HepG2 (cell line): ENCODE results near the gene PPP2R5C. TPM values are rescaled to one million over a fixed set of nuclear protein-coding genes. Genes with fewer than 3 reads are reported as not detected.

Experiments
- ATAC-seq: fragments of 200-7000 bp; cut with Tn5 transposase; 3 replicates; pipeline ENCODE4 v1.9.1; 2020; ENCODE audit warnings: mild to moderate bottlenecking, moderate library complexity
- BruUV-seq: library from RNA; stranded (reverse); fragments of 400-500 nt; replicated peaks from 2 replicates; lab custom pipeline; 2021; lab: Mats Ljungman, UMichigan
- CTCF ChIA-PET: fragments of 300-600 bp; formaldehyde crosslinking; extraction: SDS; loops from one replicate; lab custom pipeline; 2021; ENCODE audit warnings: low total read pairs, inconsistent platforms, low intra/inter-chr PET ratio; lab: Yijun Ruan, JAX
- POLR2A ChIA-PET: fragments of 350-600 bp; sonication (Branson Sonifier 250); formaldehyde crosslinking; loops from one replicate; lab custom pipeline; 2020; ENCODE audit warnings: antibody characterized with exemption, inconsistent platforms; lab: Yijun Ruan, JAX
- DNase-seq: peaks from one replicate; pipeline ENCODE4 v3.0.0-alpha.2; 2015; ENCODE audit warnings: low spot score
- FAIRE-seq: peaks from 3 replicates; lab custom pipeline; 2011; peaks lifted over from hg19 to GRCh38; lab: Jason Lieb, UNC
- H2AFZ ChIP-seq: one replicate; pipeline ENCODE4 v1.6.1; 2011; ENCODE audit warnings: low read length, inconsistent platforms
- H3K27ac ChIP-seq: fragments of 300-600 bp; 3 replicates; pipeline ENCODE4 v1.8.0; 2011; ENCODE audit warnings: mixed run types, mild to moderate bottlenecking, mixed read lengths, low read length, inconsistent platforms; ENCODE audit not compliant: insufficient read depth; ENCODE audit errors: extremely low read length
- H3K27me3 ChIP-seq, 2 experiments: fragments of 200-600 bp in 1 of 2; 2 replicates in 1 of 2; 3 replicates in 1 of 2; pipeline versions ENCODE4 v1.6.0 to v1.8.0; 2011; ENCODE audit warnings: low read length in 2 of 2, mild to moderate bottlenecking in 2 of 2, moderate library complexity in 2 of 2, inconsistent platforms in 1 of 2; ENCODE audit not compliant: insufficient read depth in 2 of 2, control insufficient read depth in 1 of 2
- H3K36me3 ChIP-seq, 2 experiments: fragments of 200-600 bp in 1 of 2; replicated peaks in 1 of 2; 2 replicates in 1 of 2; 3 replicates in 1 of 2; pipeline versions ENCODE4 v1.5.1 to v1.8.0; 2011; ENCODE audit warnings: low read length in 2 of 2, inconsistent platforms in 1 of 2; ENCODE audit not compliant: insufficient read depth in 2 of 2, control insufficient read depth in 1 of 2
- H3K4me1 ChIP-seq: 2 replicates; pipeline ENCODE4 v1.5.1; 2012; ENCODE audit warnings: low read length, inconsistent platforms; ENCODE audit not compliant: insufficient read depth
- H3K4me2 ChIP-seq: 2 replicates; pipeline ENCODE4 v1.6.0; 2011; ENCODE audit warnings: low read depth, low read length, inconsistent platforms
- H3K4me3 ChIP-seq, 3 experiments: fragments of 200-600 bp in 1 of 3; sonication (generic), shearing (Covaris generic) in 1 of 3; replicated peaks in 1 of 3; 2 replicates each; pipeline ENCODE4 v1.5.1; 2011 to 2016; ENCODE audit warnings: low read length in 3 of 3, inconsistent platforms in 2 of 3, low read depth in 2 of 3, mild to moderate bottlenecking in 2 of 3, control low read depth in 1 of 3, mixed read lengths in 1 of 3; ENCODE audit not compliant: insufficient read depth in 1 of 3
- H3K79me2 ChIP-seq: one replicate; pipeline ENCODE4 v1.6.1; 2011; ENCODE audit warnings: low read length, inconsistent platforms; ENCODE audit not compliant: insufficient read depth
- H3K9ac ChIP-seq: 2 replicates; pipeline ENCODE4 v1.6.0; 2011; ENCODE audit warnings: mild to moderate bottlenecking, low read depth, low read length, inconsistent platforms; ENCODE audit not compliant: insufficient read depth
- H3K9me3 ChIP-seq: 2 replicates; pipeline ENCODE4 v1.5.1; 2012; ENCODE audit warnings: mild to moderate bottlenecking, low read length
- H4K20me1 ChIP-seq: 2 replicates; pipeline ENCODE4 v1.6.0; 2011; ENCODE audit warnings: inconsistent platforms, mild to moderate bottlenecking, low read length, moderate library complexity; ENCODE audit not compliant: insufficient read depth
- CSRNP1 ChIP-seq: sonication (generic); formaldehyde crosslinking; IDR thresholded peaks from 2 replicates; pipeline ENCODE4 v1.8.1; 2023; ENCODE audit warnings: mild to moderate bottlenecking, missing genetic modification reagents
- DNMT3B ChIP-seq: conservative IDR thresholded peaks from 2 replicates; pipeline ENCODE4 v1.6.1; 2016; ENCODE audit warnings: missing biosample characterization, control low read depth
- KAT2B ChIP-seq: fragments of 150-350 bp; IDR thresholded peaks from 2 replicates; pipeline ENCODE4 v1.6.1; 2014; ENCODE audit warnings: low read depth, low read length, borderline replicate concordance
- KLF16 ChIP-seq, 2 experiments: sonication (generic) in 1 of 2; formaldehyde crosslinking in 1 of 2; IDR thresholded peaks; 2 replicates each; pipeline versions ENCODE4 v1.6.1 to v1.8.0; 2016 to 2023; ENCODE audit warnings: missing genetic modification reagents in 2 of 2, missing compliant biosample characterization in 1 of 2
- MBD4 ChIP-seq: IDR thresholded peaks from 2 replicates; pipeline ENCODE4 v1.6.1; 2012; ENCODE audit warnings: low read length, inconsistent platforms, borderline replicate concordance
- POLR2AphosphoS2 ChIP-seq: IDR thresholded peaks from 2 replicates; pipeline ENCODE4 v1.6.1; 2011; ENCODE audit warnings: low read depth, low read length, improper control_type of control experiment
- RFX5 ChIP-seq: IDR thresholded peaks from 2 replicates; pipeline ENCODE4 v1.6.1; 2011; ENCODE audit warnings: low read depth, low read length, improper control_type of control experiment
- TFAP4 ChIP-seq: sonication (generic); IDR thresholded peaks from 2 replicates; pipeline ENCODE4 v1.6.1; 2016; ENCODE audit warnings: low read depth, borderline replicate concordance
- THAP11 ChIP-seq: IDR thresholded peaks from 2 replicates; pipeline ENCODE4 v1.6.1; 2016; ENCODE audit warnings: missing biosample characterization, missing genetic modification reagents
- USF2 ChIP-seq, 2 experiments: sonication (generic) in 1 of 2; formaldehyde crosslinking in 1 of 2; IDR thresholded peaks; 2 replicates each; pipeline versions ENCODE4 v1.5.1 to v1.6.1; 2011 to 2020; ENCODE audit warnings: borderline replicate concordance in 1 of 2, low read depth in 1 of 2, low read length in 1 of 2, mild to moderate bottlenecking in 1 of 2, missing genetic modification reagents in 1 of 2, moderate library complexity in 1 of 2
- WIZ ChIP-seq: sonication (generic); formaldehyde crosslinking; IDR thresholded peaks from 2 replicates; pipeline ENCODE4 v1.5.1; 2020; ENCODE audit warnings: mild to moderate bottlenecking, missing genetic modification reagents
- ZBTB33 ChIP-seq: sonication (generic); formaldehyde crosslinking; IDR thresholded peaks from 2 replicates; pipeline ENCODE4 v1.4.0; 2020; ENCODE audit warnings: missing genetic modification reagents
- ZNF468 ChIP-seq: sonication (generic); formaldehyde crosslinking; IDR thresholded peaks from 2 replicates; pipeline ENCODE4 v1.8.0; 2022; ENCODE audit warnings: mild to moderate bottlenecking, moderate library complexity, missing genetic modification reagents
- ZNF569 ChIP-seq: sonication (generic); formaldehyde crosslinking; IDR thresholded peaks from 2 replicates; pipeline ENCODE4 v1.5.0; 2020; ENCODE audit warnings: mild to moderate bottlenecking, missing genetic modification reagents, moderate library complexity, borderline replicate concordance
- ZNF576 ChIP-seq: sonication (generic); formaldehyde crosslinking; IDR thresholded peaks from 2 replicates; pipeline ENCODE4 v1.4.0; 2020; ENCODE audit warnings: mild to moderate bottlenecking, missing genetic modification reagents
- ZNF7 ChIP-seq: IDR thresholded peaks from 2 replicates; pipeline ENCODE4 v1.6.1; 2016; ENCODE audit warnings: missing biosample characterization, missing genetic modification reagents
- WGBS: methylation state at CpG from one replicate; pipeline ENCODE4 v1.1.6; 2017; ENCODE audit warnings: low lambda C conversion rate; 5-methylcytosine and 5-hydroxymethylcytosine counted together
- in situ Hi-C: cut with HindIII; loops from 2 replicates; pipeline ENCODE4 v1.10.0; 2017; ENCODE audit warnings: low pct_unique_long_range_greater_than_20kb; ENCODE audit not compliant: extremely low pct_ligation_motif_present
- intact Hi-C: fragments of 100-400 bp; cut with micrococcal nuclease; formaldehyde crosslinking; loops from one replicate; pipeline ENCODE4 v1.10.0; 2022; ENCODE audit not compliant: unreplicated experiment
- polyA plus RNA-seq, 8 experiments: library from polyadenylated mRNA; depleted of rRNA in 3 of 8; stranded (reverse) in 7 of 8; unstranded in 1 of 8; fragments of >200 nt; fragmentation: Illumina TruSeq in 4 of 8; extraction: Trizol in 4 of 8; gene quantifications; 2 replicates each; pipeline versions ENCODE4 v1.2.1 to v1.2.3, GENCODE V29; 2011 to 2016; ENCODE audit warnings: low read depth in 4 of 8, missing spikeins in 1 of 8, mixed read lengths in 1 of 8; ENCODE audit not compliant: insufficient read depth in 1 of 8
- total RNA-seq, 5 experiments: library from RNA; depleted of rRNA; stranded (reverse); fragments of >200 nt; fragmentation: Illumina TruSeq; extraction: Trizol; gene quantifications; 2 replicates each; pipeline ENCODE4 v1.2.3, GENCODE V29; 2016; ENCODE audit warnings: low read depth in 1 of 5

The PPP2R5C gene
- total and polyA plus RNA-seq, 2 of the 13 experiments (the other 11 are each of a cell fraction or from before 2014, with no cell fraction given) = 74.3 to 78.5 TPM

- TF ChIP-seq USF2 (IDR thresholded peaks at IDR 0.05; ENCODE audit: low read depth, low read length) (no peak), USF2 (CRISPR knock-in tag; IDR thresholded peaks at IDR 0.05; ENCODE audit: borderline replicate concordance) (no peak), MBD4 (no peak), KLF16 (CRISPR knock-in tag; IDR thresholded peaks at IDR 0.05) (no peak), TFAP4 (no peak), RFX5 (no peak), ZNF7 (no peak), ZNF569 (CRISPR knock-in tag) (no peak)
These were observed 123.5 kb downstream of the PPP2R5C start (continued) for GRCh38 chr14:101884934-101885576.

GRCh38 chr14:101887219-101887618 is 125.7 kb downstream of the PPP2R5C start:
- intact Hi-C loops (no loop called here), in situ Hi-C loops (no loop called here)
- H2AFZ ChIP-seq = no peak overlapping the region
- H3K36me3 ChIP-seq = peaks cover 15 to 53% of the 10 kb centered on the region in 2 experiments; a peak in 4 of 5 replicates
- WGBS = 98% methylated on average over 10 of the region's 11 CpGs
- H3K9me3 ChIP-seq = no peaks in the 10 kb centered on the region
- no peak for DNase-seq
- no TSS peak for BruUV-seq
- H3K4me3 ChIP-seq = no peak overlapping the region
- H3K4me2 ChIP-seq = no peak overlapping the region
- H3K79me2 ChIP-seq = no peaks in the 10 kb centered on the region
- no peak for FAIRE-seq
- H3K4me1 ChIP-seq = peaks cover 14% of the 10 kb centered on the region; the same call in 1 of the 2 replicates
- no peak for ATAC-seq
- no peak overlapping the region for H3K9ac ChIP-seq
- no peaks in the 10 kb centered on the region for H3K27me3 ChIP-seq
- no peak overlapping the region for H3K27ac ChIP-seq
- POLR2A ChIA-PET = no interaction called here
- H4K20me1 ChIP-seq = no peaks in the 10 kb centered on the region
- CTCF ChIA-PET = no interaction called here
- TF ChIP-seq ZBTB33 (CRISPR knock-in tag) (no peak), WIZ (CRISPR knock-in tag) (no peak), ZNF468 (CRISPR knock-in tag) (no peak), ZNF576 (CRISPR knock-in tag) (no peak), POLR2AphosphoS2 (no peak), DNMT3B (CRISPR knock-in tag) (no peak), CSRNP1 (CRISPR knock-in tag) (no peak), THAP11 (no peak), KAT2B (no peak)
